Esophagus muscularis mucosa (tissue), 3 donors: ENCODE data around the gene TBPL2.

Experiments
- POLR2AphosphoS5 ChIP-seq, 2 donors: sonication (generic); formaldehyde crosslinking; IDR thresholded peaks; one replicate each; pipeline ENCODE4 v1.6.1; 2017; ENCODE audit warnings: antibody characterized with exemption in 2 of 2
- TF ChIP-seq, protein P1 (sequence below), 3 experiments: fragments of 200-600 bp in 2 of 3; fragments of 450-650 bp in 1 of 3; sonication (generic) in 2 of 3; IDR thresholded peaks; one replicate each; pipeline ENCODE4 v1.5.1; 2017 to 2019; ENCODE audit warnings: antibody characterized with exemption in 3 of 3, mild to moderate bottlenecking in 2 of 3, moderate library complexity in 1 of 3

DNA sequence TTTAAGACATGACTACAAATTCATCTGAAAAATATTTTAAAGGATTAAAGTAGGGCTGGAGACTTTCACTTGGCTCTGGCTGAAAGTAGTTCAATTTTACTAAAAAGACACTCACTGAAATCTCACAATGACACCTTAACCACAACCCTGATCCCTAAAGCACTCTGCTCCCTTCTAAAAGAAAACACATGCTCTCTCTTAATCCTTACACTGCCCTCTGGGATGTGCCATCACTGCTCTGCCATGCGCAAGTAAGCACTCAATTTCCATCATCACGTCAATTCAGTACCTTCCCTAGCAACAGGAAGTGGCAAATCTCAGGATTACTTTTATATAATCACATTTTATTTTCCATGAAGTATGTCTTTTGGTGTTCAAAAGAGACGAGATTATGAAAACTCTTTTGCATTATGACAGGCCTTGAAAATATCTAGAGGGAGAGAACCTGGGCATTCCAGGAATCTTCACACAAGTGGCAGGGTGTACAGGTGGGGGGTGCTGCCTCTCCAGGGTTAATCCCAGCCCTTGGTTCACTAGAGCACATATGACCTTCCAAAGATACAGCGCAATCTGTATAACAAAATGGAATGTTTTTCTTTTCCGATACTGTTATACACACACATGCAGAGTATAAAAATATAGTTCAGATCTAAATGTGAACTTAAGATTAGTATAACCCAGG is 36.1 kb downstream of the TBPL2 start:
- TF ChIP-seq, protein P1, sequence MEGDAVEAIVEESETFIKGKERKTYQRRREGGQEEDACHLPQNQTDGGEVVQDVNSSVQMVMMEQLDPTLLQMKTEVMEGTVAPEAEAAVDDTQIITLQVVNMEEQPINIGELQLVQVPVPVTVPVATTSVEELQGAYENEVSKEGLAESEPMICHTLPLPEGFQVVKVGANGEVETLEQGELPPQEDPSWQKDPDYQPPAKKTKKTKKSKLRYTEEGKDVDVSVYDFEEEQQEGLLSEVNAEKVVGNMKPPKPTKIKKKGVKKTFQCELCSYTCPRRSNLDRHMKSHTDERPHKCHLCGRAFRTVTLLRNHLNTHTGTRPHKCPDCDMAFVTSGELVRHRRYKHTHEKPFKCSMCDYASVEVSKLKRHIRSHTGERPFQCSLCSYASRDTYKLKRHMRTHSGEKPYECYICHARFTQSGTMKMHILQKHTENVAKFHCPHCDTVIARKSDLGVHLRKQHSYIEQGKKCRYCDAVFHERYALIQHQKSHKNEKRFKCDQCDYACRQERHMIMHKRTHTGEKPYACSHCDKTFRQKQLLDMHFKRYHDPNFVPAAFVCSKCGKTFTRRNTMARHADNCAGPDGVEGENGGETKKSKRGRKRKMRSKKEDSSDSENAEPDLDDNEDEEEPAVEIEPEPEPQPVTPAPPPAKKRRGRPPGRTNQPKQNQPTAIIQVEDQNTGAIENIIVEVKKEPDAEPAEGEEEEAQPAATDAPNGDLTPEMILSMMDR (IDR thresholded peaks at IDR 0.05): no peak
- no peak for TF ChIP-seq POLR2AphosphoS5 (IDR thresholded peaks at IDR 0.05)
